ENCODE data around the gene NUP205. TPM values are rescaled to one million over a fixed set of nuclear protein-coding genes. Genes with fewer than 3 reads are reported as not detected.

NUP205 gene
- total RNA-seq, 2 experiments from 2014 or later: 140 to 145 TPM

- Mint-ChIP-seq H3K9me3 (no peaks in the 10 kb centered on the region), H3K27ac (no peak overlapping the region), H3K4me3 (no peak overlapping the region), H3K4me1 (ENCODE audit: low read depth) (peaks cover 15% of the 10 kb centered on the region), H3K36me3 (ENCODE audit: low read depth) (no peaks in the 10 kb centered on the region), H3K27me3 (no peaks in the 10 kb centered on the region)
- ChIA-PET CTCF (interaction anchor here (0.7 to 1.4 kb wide), 4 partner anchors 10 to 1804 kb away, joined by 3 to 5 read pairs (median 4); no protein-coding TSS in a partner anchor), POLR2A (interaction anchor here (1.4 kb wide), 1 partner anchor 45 kb away, joined by 3 read pairs; no protein-coding TSS in a partner anchor)
- DNase-seq: peak; percentile 4
- intact Hi-C loops (cut with micrococcal nuclease): loop anchor here (1.0 to 10.0 kb wide), 3 partner anchors 47 to 228 kb away; partner anchors contain the start of gene NUP205
- TF ChIP-seq, protein P1, sequence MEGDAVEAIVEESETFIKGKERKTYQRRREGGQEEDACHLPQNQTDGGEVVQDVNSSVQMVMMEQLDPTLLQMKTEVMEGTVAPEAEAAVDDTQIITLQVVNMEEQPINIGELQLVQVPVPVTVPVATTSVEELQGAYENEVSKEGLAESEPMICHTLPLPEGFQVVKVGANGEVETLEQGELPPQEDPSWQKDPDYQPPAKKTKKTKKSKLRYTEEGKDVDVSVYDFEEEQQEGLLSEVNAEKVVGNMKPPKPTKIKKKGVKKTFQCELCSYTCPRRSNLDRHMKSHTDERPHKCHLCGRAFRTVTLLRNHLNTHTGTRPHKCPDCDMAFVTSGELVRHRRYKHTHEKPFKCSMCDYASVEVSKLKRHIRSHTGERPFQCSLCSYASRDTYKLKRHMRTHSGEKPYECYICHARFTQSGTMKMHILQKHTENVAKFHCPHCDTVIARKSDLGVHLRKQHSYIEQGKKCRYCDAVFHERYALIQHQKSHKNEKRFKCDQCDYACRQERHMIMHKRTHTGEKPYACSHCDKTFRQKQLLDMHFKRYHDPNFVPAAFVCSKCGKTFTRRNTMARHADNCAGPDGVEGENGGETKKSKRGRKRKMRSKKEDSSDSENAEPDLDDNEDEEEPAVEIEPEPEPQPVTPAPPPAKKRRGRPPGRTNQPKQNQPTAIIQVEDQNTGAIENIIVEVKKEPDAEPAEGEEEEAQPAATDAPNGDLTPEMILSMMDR (IDR thresholded peaks at IDR 0.05): no peak
- no peak for ATAC-seq
Measured at GRCh38 chr7:135510592-135511183, 47.0 kb upstream of the NUP205 start.

- Mint-ChIP-seq H3K4me3 (no peak overlapping the region), H3K9me3 (no peaks in the 10 kb centered on the region), H3K27ac (no peak overlapping the region), H3K27me3 (no peaks in the 10 kb centered on the region), H3K36me3 (ENCODE audit: low read depth) (no peaks in the 10 kb centered on the region), H3K4me1 (ENCODE audit: low read depth) (peaks cover 7% of the 10 kb centered on the region)
- peak; percentile 34 for DNase-seq
- peak; percentile 22 for ATAC-seq
- intact Hi-C loops (cut with micrococcal nuclease): loop anchor here (5.0 to 10.0 kb wide), 2 partner anchors 132 to 230 kb away; no protein-coding TSS in a partner anchor
- ChIA-PET CTCF (interaction anchor here (1.6 kb wide), 1 partner anchor 89 kb away, joined by 4 read pairs; no protein-coding TSS in a partner anchor), POLR2A (no interaction called here)
- TF ChIP-seq, protein P1 (IDR thresholded peaks at IDR 0.05): peak; percentile 78
Measured at GRCh38 chr7:135512135-135512887, 45.4 kb upstream of the NUP205 start.

DNA sequence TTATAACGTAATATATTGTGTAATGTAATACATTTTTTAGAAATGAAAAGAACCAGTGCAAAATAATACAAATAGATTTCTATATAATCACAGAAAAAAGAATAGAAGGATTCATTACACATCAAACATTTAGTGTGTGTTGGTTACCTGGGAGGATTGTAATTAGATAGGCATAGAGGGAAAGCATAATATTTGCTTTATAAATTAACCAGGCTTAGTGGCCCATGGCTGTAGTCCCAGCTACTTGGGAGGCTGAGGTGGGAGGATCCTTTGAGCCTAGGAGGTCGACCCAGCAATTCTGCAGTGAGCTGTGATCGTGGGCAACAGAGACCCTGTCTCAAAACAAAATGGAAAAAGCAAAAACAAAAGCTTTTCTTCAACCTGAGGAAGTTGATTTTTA, 42.9 kb upstream of the NUP205 start:
- Mint-ChIP-seq H3K27ac (no peak overlapping the region), H3K36me3 (ENCODE audit: low read depth) (no peaks in the 10 kb centered on the region), H3K4me3 (no peak overlapping the region), H3K4me1 (ENCODE audit: low read depth) (no peaks in the 10 kb centered on the region), H3K9me3 (no peaks in the 10 kb centered on the region), H3K27me3 (no peaks in the 10 kb centered on the region)
- intact Hi-C loops (cut with micrococcal nuclease): loop anchor here (5.0 to 10.0 kb wide), 2 partner anchors 130 to 233 kb away; no protein-coding TSS in a partner anchor
- CTCF ChIA-PET: no interaction called here
- TF ChIP-seq, protein P1 (IDR thresholded peaks at IDR 0.05): no peak
- ATAC-seq: no peak
- POLR2A ChIA-PET: no interaction called here
- DNase-seq: no peak

- DNase-seq: no peak
- no peak overlapping the region for H3K4me3 Mint-ChIP-seq
- H3K27me3 Mint-ChIP-seq: no peaks in the 10 kb centered on the region
- no peaks in the 10 kb centered on the region for H3K4me1 Mint-ChIP-seq (ENCODE audit: low read depth)
- intact Hi-C loops (cut with micrococcal nuclease): loop anchor here (10.0 kb wide), 1 partner anchor 128 kb away; no protein-coding TSS in a partner anchor
- H3K9me3 Mint-ChIP-seq: no peaks in the 10 kb centered on the region
- TF ChIP-seq, protein P1 (IDR thresholded peaks at IDR 0.05): no peak
- H3K27ac Mint-ChIP-seq: no peak overlapping the region
- ChIA-PET CTCF (interaction anchor here (0.9 kb wide), 1 partner anchor 104 kb away, joined by 3 read pairs; no protein-coding TSS in a partner anchor), POLR2A (no interaction called here)
- no peak for ATAC-seq
- H3K36me3 Mint-ChIP-seq (ENCODE audit: low read depth): no peaks in the 10 kb centered on the region
Measured at GRCh38 chr7:135517060-135517459, 40.7 kb upstream of the NUP205 start.

DNA sequence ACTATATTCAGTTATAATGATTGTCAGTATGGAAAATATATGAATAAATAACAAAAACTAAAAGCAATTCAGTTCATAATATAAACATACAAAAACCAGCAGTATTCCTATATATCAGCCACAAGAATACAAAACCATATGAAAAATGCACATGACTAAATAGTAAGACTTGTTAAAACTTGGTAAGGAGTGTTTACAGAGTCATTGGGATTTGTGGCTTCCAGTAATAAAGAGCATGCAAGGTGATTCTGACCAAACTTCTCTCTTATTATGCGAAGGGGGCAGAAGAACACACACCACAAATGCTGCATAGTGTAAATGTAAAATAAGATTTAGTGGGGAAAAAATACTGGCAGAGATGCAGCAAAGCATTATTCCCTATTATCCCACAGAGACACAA, 39.0 kb upstream of the NUP205 start:
- POLR2A ChIA-PET: no interaction called here
- H3K4me1 Mint-ChIP-seq (ENCODE audit: low read depth): no peaks in the 10 kb centered on the region

More for the DNA sequence above, 39.0 kb upstream of the NUP205 start:
- TF ChIP-seq, protein P1 (IDR thresholded peaks at IDR 0.05): no peak
- no peak for ATAC-seq
- H3K4me3 Mint-ChIP-seq: no peak overlapping the region
- CTCF ChIA-PET: no interaction called here
- no peak for DNase-seq
- H3K36me3 Mint-ChIP-seq (ENCODE audit: low read depth): no peaks in the 10 kb centered on the region
- no peak overlapping the region for H3K27ac Mint-ChIP-seq
- no peaks in the 10 kb centered on the region for H3K27me3 Mint-ChIP-seq
- intact Hi-C loops (cut with micrococcal nuclease): loop anchor here (10.0 kb wide), 1 partner anchor 126 kb away; no protein-coding TSS in a partner anchor
- H3K9me3 Mint-ChIP-seq: no peaks in the 10 kb centered on the region
